ENCODE results near the gene NR2F1-AS1.

Gene NR2F1-AS1

GRCh38 chr5:93589152-93589828, 8.3 kb upstream of the NR2F1-AS1 start:
- no peak for DNase-seq

- DNase-seq: no peak
Measured at GRCh38 chr5:93588352-93589151, 7.5 kb upstream of the NR2F1-AS1 start.

- DNase-seq: no peak
Measured at GRCh38 chr5:93587597-93588351, 6.8 kb upstream of the NR2F1-AS1 start.

GRCh38 chr5:93586736-93587596, 5.9 kb upstream of the NR2F1-AS1 start:
- DNase-seq: no peak

- DNase-seq: no peak
Measured at GRCh38 chr5:93585767-93586385, 4.9 kb upstream of the NR2F1-AS1 start.

GRCh38 chr5:93585041-93585766, 4.2 kb upstream of the NR2F1-AS1 start:
- DNase-seq: no peak

GRCh38 chr5:93584596-93585040, 3.6 kb upstream of the NR2F1-AS1 start:
- no peak for DNase-seq

GRCh38 chr5:93583768-93584595, 3.0 kb upstream of the NR2F1-AS1 start:
- DNase-seq: peak; percentile 35

- DNase-seq: no peak
Measured at GRCh38 chr5:93583439-93583767, 2.4 kb upstream of the NR2F1-AS1 start.

GRCh38 chr5:93582677-93583438, 1.8 kb upstream of the NR2F1-AS1 start, which contains the start of gene NR2F1:
TSS of gene NR2F1 (plus strand) at chr5:93583222. CDS start at chr5:93585024, 1,802 bp downstream.
- no peak for DNase-seq

GRCh38 chr5:93582167-93582462, 1.1 kb upstream of the NR2F1-AS1 start:
- no peak for DNase-seq

- no peak for DNase-seq
Measured at GRCh38 chr5:93580063-93580926, 724 bp downstream of the NR2F1-AS1 start.

GRCh38 chr5:93579692-93580062, 1.3 kb downstream of the NR2F1-AS1 start:
- no peak for DNase-seq

GRCh38 chr5:93578813-93579691, 2.0 kb downstream of the NR2F1-AS1 start:
- no peak for DNase-seq

- no peak for DNase-seq
Measured at GRCh38 chr5:93577854-93578812, 2.9 kb downstream of the NR2F1-AS1 start.

- DNase-seq: no peak
Measured at GRCh38 chr5:93576994-93577853, 3.8 kb downstream of the NR2F1-AS1 start.

All from CD4-positive, alpha-beta T cell treated with Interleukin-21 for 1 hour (primary cell).